Measurements from ENCODE around the gene GPATCH8. TPM values are rescaled to one million over a fixed set of nuclear protein-coding genes. Genes with fewer than 3 reads are reported as not detected.

GPATCH8 gene
- total RNA-seq, 1 experiment from 2014 or later: 40.8 TPM

DNA sequence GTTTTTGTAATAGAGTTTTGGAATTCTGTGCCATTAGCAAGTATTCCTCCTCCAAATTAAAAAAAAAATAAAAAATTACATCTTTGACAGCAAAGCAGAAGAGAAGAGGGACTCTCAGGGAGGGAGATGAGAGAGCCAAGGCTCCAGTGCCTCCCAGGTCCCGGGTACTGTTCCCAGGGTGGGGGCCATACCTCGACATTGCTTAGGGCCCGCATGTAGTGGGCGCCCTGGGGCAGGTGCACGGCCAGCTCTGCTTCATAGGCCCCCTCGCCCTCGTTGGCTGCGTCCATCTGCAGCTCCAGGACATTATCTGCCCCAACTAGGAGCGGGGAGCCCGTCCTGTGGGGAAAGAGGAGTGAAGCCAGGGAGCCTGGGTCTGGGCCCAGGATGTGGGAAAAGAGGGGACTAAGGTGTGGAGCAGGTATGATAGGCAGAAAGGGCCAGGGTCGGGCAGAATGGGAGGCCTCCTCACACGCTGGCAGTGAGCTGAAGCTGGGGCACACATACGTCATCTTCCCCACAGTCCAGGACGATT is 125.0 kb downstream of the GPATCH8 start:
- Mint-ChIP-seq H3K27ac (ENCODE audit: low read depth, unreplicated experiment) (no peak overlapping the region), H3K4me3 (ENCODE audit: unreplicated experiment) (no peak overlapping the region), H3K4me1 (ENCODE audit: insufficient read depth, unreplicated experiment) (no peaks in the 10 kb centered on the region), H3K9me3 (ENCODE audit: unreplicated experiment) (no peaks in the 10 kb centered on the region), H3K36me3 (ENCODE audit: insufficient read depth, unreplicated experiment) (no peaks in the 10 kb centered on the region), H3K27me3 (ENCODE audit: insufficient read depth, unreplicated experiment) (peaks cover 11% of the 10 kb centered on the region)
- CTCF ChIA-PET: interaction anchor here (0.9 kb wide), 1 partner anchor 294 kb away, joined by 4 read pairs; no protein-coding TSS in a partner anchor
- no peak for DNase-seq (ENCODE audit: unreplicated experiment)
- POLR2A ChIA-PET: no interaction called here
- no peak for TF ChIP-seq CTCF (IDR thresholded peaks at IDR 0.05; ENCODE audit: unreplicated experiment)
- intact Hi-C loops (cut with micrococcal nuclease): no loop called here
- no TSS peak for BruUV-seq (replicated peaks)

- TF ChIP-seq CTCF (IDR thresholded peaks at IDR 0.05; ENCODE audit: unreplicated experiment): no peak
- CTCF ChIA-PET: no interaction called here
These were observed 126.4 kb downstream of the GPATCH8 start for GRCh38 chr17:44376779-44377178.

GRCh38 chr17:44376124-44376523 is 127.1 kb downstream of the GPATCH8 start:
- peak; percentile 33 for DNase-seq (ENCODE audit: unreplicated experiment)
- peak; percentile 47 for TF ChIP-seq CTCF (IDR thresholded peaks at IDR 0.05; ENCODE audit: unreplicated experiment)
- no peak overlapping the region for H3K27ac Mint-ChIP-seq (ENCODE audit: low read depth, unreplicated experiment)
- BruUV-seq (replicated peaks): no TSS peak
- no peaks in the 10 kb centered on the region for H3K27me3 Mint-ChIP-seq (ENCODE audit: insufficient read depth, unreplicated experiment)
- ChIA-PET CTCF (interaction anchor here (0.6 kb wide), 1 partner anchor 839 kb away, joined by 3 read pairs; no protein-coding TSS in a partner anchor), POLR2A (interaction anchor here (0.7 to 0.8 kb wide), 2 partner anchors 10 to 377 kb away, joined by 3 to 4 read pairs; no protein-coding TSS in a partner anchor)
- no peaks in the 10 kb centered on the region for H3K9me3 Mint-ChIP-seq (ENCODE audit: unreplicated experiment)
- H3K4me1 Mint-ChIP-seq (ENCODE audit: insufficient read depth, unreplicated experiment): no peaks in the 10 kb centered on the region
- H3K4me3 Mint-ChIP-seq (ENCODE audit: unreplicated experiment): no peak overlapping the region
- H3K36me3 Mint-ChIP-seq (ENCODE audit: insufficient read depth, unreplicated experiment): no peaks in the 10 kb centered on the region
- intact Hi-C loops (cut with micrococcal nuclease): no loop called here

More at GRCh38 chr17:44376779-44377178, 126.4 kb downstream of the GPATCH8 start:
- Mint-ChIP-seq H3K4me1 (ENCODE audit: insufficient read depth, unreplicated experiment) (no peaks in the 10 kb centered on the region), H3K27me3 (ENCODE audit: insufficient read depth, unreplicated experiment) (no peaks in the 10 kb centered on the region), H3K9me3 (ENCODE audit: unreplicated experiment) (no peaks in the 10 kb centered on the region), H3K36me3 (ENCODE audit: insufficient read depth, unreplicated experiment) (no peaks in the 10 kb centered on the region), H3K4me3 (ENCODE audit: unreplicated experiment) (no peak overlapping the region), H3K27ac (ENCODE audit: low read depth, unreplicated experiment) (no peak overlapping the region)
- no TSS peak for BruUV-seq (replicated peaks)
- intact Hi-C loops (cut with micrococcal nuclease): no loop called here
- no peak for DNase-seq (ENCODE audit: unreplicated experiment)
- POLR2A ChIA-PET: no interaction called here

- H3K4me1 Mint-ChIP-seq (ENCODE audit: insufficient read depth, unreplicated experiment): no peaks in the 10 kb centered on the region
- CTCF ChIA-PET: interaction anchor here (0.6 kb wide), 1 partner anchor 840 kb away, joined by 3 read pairs; no protein-coding TSS in a partner anchor
These were observed 127.8 kb downstream of the GPATCH8 start for GRCh38 chr17:44375196-44376017.

More at GRCh38 chr17:44375196-44376017, 127.8 kb downstream of the GPATCH8 start:
- DNase-seq (ENCODE audit: unreplicated experiment): no peak
- intact Hi-C loops (cut with micrococcal nuclease): no loop called here
- no peak overlapping the region for H3K4me3 Mint-ChIP-seq (ENCODE audit: unreplicated experiment)
- POLR2A ChIA-PET: interaction anchor here (0.7 to 0.8 kb wide), 2 partner anchors 10 to 376 kb away, joined by 3 to 4 read pairs; no protein-coding TSS in a partner anchor
- TF ChIP-seq CTCF (IDR thresholded peaks at IDR 0.05; ENCODE audit: unreplicated experiment): no peak
- H3K36me3 Mint-ChIP-seq (ENCODE audit: insufficient read depth, unreplicated experiment): no peaks in the 10 kb centered on the region
- no TSS peak for BruUV-seq (replicated peaks)
- H3K27me3 Mint-ChIP-seq (ENCODE audit: insufficient read depth, unreplicated experiment): no peaks in the 10 kb centered on the region
- H3K27ac Mint-ChIP-seq (ENCODE audit: low read depth, unreplicated experiment): no peak overlapping the region
- H3K9me3 Mint-ChIP-seq (ENCODE audit: unreplicated experiment): no peaks in the 10 kb centered on the region
